Upper lobe of right lung (tissue), 1 donor: ENCODE measurements around the gene CCP110. TPM values are rescaled to one million over a fixed set of nuclear protein-coding genes. Genes with fewer than 3 reads are reported as not detected.

Experiments used
- ATAC-seq: fragments of 200-7000 bp; cut with Tn5 transposase; one replicate; pipeline ENCODE4 v1.9.1; 2020; ENCODE audit warnings: mild to moderate bottlenecking, moderate library complexity
- DNase-seq: peaks from one replicate; pipeline ENCODE4 v3.0.0-alpha.2; 2020
- H3K27ac ChIP-seq: fragments of 200-600 bp; one replicate; pipeline ENCODE4 v1.8.0; 2022
- H3K27me3 ChIP-seq: fragments of 200-600 bp; one replicate; pipeline ENCODE4 v1.8.0; 2022; ENCODE audit warnings: mild to moderate bottlenecking
- H3K36me3 ChIP-seq: fragments of 200-600 bp; one replicate; pipeline ENCODE4 v1.8.0; 2022
- H3K4me1 ChIP-seq: fragments of 200-600 bp; one replicate; pipeline ENCODE4 v1.8.0; 2022
- H3K4me3 ChIP-seq: fragments of 200-600 bp; one replicate; pipeline ENCODE4 v1.8.0; 2022; ENCODE audit warnings: mild to moderate bottlenecking
- H3K9me3 ChIP-seq: fragments of 200-600 bp; one replicate; pipeline ENCODE4 v1.8.0; 2022
- intact Hi-C: fragments of 100-400 bp; cut with DNase I; formaldehyde crosslinking; loops from one replicate; pipeline ENCODE4 v1.11.0; 2022
- total RNA-seq: library from RNA; stranded (reverse); fragmentation: NEBNext Ultra II Directional; extraction: Animal tissue kit (Norgen Biotek cat#: 25700); gene quantifications from one replicate; pipeline ENCODE4 v1.2.1, GENCODE V29; 2021
- TF ChIP-seq, protein P1 (sequence below): fragments of 200-600 bp; IDR thresholded peaks from one replicate; pipeline ENCODE4 v1.8.0; 2022; ENCODE audit warnings: antibody characterized with exemption
- donor health status: DM: no; HTN: yes; CAD: no; lungs with severe emphysema.

The CCP110 gene
- total RNA-seq, 1 donor from 2014 or later: 16.6 TPM

DNA sequence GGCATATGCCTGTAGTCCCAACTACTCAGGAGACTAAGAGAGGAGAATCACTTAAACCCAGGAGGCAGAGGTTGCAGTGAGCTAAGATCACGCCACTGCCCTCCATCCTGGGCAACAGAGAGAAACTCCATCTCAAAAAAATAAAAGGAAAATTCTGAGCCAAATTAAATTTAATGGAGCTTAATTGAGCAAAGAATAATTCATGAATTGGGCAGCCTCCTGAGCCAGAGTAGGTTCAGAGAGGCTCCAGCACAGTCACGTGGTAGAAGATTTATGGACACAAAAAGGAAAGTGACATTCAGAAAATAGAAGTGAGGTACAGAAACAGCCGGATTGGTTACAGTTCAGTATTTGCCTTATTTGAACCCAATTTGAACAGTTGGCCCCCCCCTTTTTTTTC, 42.6 kb downstream of the CCP110 start:
- TF ChIP-seq, protein P1, sequence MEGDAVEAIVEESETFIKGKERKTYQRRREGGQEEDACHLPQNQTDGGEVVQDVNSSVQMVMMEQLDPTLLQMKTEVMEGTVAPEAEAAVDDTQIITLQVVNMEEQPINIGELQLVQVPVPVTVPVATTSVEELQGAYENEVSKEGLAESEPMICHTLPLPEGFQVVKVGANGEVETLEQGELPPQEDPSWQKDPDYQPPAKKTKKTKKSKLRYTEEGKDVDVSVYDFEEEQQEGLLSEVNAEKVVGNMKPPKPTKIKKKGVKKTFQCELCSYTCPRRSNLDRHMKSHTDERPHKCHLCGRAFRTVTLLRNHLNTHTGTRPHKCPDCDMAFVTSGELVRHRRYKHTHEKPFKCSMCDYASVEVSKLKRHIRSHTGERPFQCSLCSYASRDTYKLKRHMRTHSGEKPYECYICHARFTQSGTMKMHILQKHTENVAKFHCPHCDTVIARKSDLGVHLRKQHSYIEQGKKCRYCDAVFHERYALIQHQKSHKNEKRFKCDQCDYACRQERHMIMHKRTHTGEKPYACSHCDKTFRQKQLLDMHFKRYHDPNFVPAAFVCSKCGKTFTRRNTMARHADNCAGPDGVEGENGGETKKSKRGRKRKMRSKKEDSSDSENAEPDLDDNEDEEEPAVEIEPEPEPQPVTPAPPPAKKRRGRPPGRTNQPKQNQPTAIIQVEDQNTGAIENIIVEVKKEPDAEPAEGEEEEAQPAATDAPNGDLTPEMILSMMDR: no peak
- no peaks in the 10 kb centered on the region for H3K4me1 ChIP-seq
- no peaks in the 10 kb centered on the region for H3K9me3 ChIP-seq
- H3K27ac ChIP-seq: no peak overlapping the region
- ATAC-seq (no peak), DNase-seq (no peak)
- H3K4me3 ChIP-seq: no peak overlapping the region
- intact Hi-C loops: no loop called here
- peaks cover 65% of the 10 kb centered on the region for H3K36me3 ChIP-seq
- no peaks in the 10 kb centered on the region for H3K27me3 ChIP-seq

DNA sequence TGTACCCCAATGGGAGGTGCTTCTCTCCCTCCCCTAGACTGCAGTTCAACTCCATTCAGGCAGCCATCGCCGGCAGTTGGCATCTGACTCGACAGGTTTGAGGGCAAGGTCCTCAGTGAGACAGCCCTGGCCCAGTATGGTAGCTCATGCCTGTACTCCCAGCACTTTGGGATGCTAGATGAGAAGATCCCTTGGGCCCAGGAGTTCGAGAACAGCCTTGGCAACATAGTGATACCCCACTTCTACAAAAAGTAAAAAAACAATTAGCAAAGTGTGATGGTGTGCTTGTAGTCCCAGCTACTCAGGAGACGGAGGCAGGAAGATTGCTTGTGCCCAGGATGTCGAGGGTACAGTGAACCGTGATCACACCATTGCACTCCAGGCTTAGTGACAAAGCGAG, 43.8 kb downstream of the CCP110 start:
- intact Hi-C loops: no loop called here
- Histone ChIP-seq H3K27me3 (no peaks in the 10 kb centered on the region), H3K27ac (no peak overlapping the region), H3K9me3 (no peaks in the 10 kb centered on the region), H3K4me1 (no peaks in the 10 kb centered on the region), H3K36me3 (peaks cover 75% of the 10 kb centered on the region), H3K4me3 (no peak overlapping the region)
- TF ChIP-seq, protein P1: no peak
- DNase-seq (no peak), ATAC-seq (no peak)

DNA sequence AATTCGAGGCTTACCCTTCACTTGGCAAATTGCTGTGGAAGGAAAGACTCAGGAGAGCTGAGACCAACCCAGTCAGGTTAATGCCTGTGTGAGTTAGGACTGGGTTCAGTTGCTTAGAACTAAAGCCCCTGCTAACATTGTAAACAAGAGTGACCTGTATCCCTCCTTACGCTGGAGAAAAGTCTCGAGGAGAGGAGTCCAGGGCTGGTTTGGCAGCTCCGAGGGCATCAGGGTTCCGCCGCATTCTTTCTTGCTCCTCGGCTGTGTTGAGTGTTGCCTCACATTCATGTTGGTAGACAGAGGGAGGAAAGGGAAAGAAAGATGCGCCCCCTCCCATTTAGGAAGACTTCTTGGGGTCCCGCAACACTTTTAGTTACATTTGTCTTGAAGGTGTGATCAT, 50.3 kb downstream of the CCP110 start:
- no peak overlapping the region for H3K4me3 ChIP-seq
- no peak overlapping the region for H3K27ac ChIP-seq
- H3K4me1 ChIP-seq: no peaks in the 10 kb centered on the region
- ATAC-seq (no peak), DNase-seq (no peak)
- H3K27me3 ChIP-seq: no peaks in the 10 kb centered on the region
- H3K36me3 ChIP-seq: peaks cover 88% of the 10 kb centered on the region
- intact Hi-C loops: no loop called here
- TF ChIP-seq, protein P1: no peak
- no peaks in the 10 kb centered on the region for H3K9me3 ChIP-seq

DNA sequence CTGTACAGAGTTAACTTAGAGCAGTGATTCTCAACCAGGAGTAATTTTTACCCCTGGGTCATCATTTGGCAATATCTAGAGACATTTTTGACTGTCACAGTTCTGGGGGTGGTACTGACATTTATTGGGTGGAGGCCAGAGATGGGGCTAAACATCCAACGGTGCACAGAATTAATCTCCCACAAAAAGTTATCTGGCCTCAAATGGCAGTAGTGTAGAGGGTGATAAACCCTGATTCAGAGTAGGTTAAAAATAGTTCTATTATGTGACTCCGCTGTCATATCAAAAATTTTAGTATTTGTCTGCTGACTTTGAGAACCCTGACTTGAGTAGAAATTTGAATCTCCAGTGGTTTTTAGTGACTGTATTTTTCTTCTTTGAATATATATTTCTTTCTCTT, 50.9 kb downstream of the CCP110 start:
- Histone ChIP-seq H3K4me3 (no peak overlapping the region), H3K27me3 (no peaks in the 10 kb centered on the region), H3K4me1 (no peaks in the 10 kb centered on the region), H3K9me3 (no peaks in the 10 kb centered on the region), H3K27ac (no peak overlapping the region), H3K36me3 (peaks cover 88% of the 10 kb centered on the region)
- no peak for DNase-seq
- TF ChIP-seq, protein P1: no peak
- intact Hi-C loops: no loop called here
- no peak for ATAC-seq

DNA sequence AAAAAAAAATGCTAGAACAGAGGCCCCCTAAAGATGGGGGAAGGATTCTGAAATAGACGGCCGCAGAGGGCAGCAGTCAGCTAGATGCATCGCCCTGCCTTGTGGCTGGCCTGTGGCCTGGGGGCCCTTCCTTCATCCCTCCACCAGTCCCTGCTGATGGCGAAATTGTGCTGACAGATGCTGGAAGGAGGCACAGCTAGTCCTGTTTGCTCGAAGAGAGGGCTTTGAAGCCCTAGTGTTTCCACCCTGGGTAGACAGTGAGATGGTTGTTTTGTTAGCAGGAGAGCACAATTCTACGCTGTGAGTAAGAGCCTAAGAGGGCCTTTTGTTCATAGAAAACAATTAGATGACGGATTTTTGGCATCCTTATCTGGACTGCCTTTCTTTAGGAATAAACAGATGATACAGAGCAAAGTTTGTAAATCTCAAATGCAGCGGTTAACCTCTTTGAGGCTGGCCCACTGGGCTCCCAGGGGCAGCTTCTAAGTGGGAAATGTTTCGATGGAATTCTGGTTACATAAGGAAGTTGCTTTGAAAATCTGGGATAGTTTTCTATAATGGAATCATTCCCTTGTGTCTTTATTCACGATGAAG, 54.7 kb downstream of the CCP110 start:
- DNase-seq (no peak), ATAC-seq (no peak)
- intact Hi-C loops: no loop called here
- H3K4me1 ChIP-seq: no peaks in the 10 kb centered on the region
- no peaks in the 10 kb centered on the region for H3K27me3 ChIP-seq
- TF ChIP-seq, protein P1: no peak
- peaks cover 90% of the 10 kb centered on the region for H3K36me3 ChIP-seq
- no peaks in the 10 kb centered on the region for H3K9me3 ChIP-seq
- no peak overlapping the region for H3K4me3 ChIP-seq
- H3K27ac ChIP-seq: no peak overlapping the region
